ENCODE results near the gene KRT8.

The KRT8 gene

GRCh38 chr12:52925717-52926595, 21.1 kb upstream of the KRT8 start:
- ChIA-PET POLR2A (no interaction called here), CTCF (interaction anchor here (1.0 to 1.4 kb wide), 3 partner anchors 16 to 55 kb away, joined by 3 to 4 read pairs (median 3); no protein-coding TSS in a partner anchor)
- no peak for DNase-seq (ENCODE audit: extremely low spot score)
- TF ChIP-seq CTCF (IDR thresholded peaks at IDR 0.05; ENCODE audit: control extremely low read depth, extremely low read depth, low read depth, missing control alignments), result no peak

GRCh38 chr12:52924764-52925716, 20.2 kb upstream of the KRT8 start:
- no peak for DNase-seq (ENCODE audit: extremely low spot score)
- ChIA-PET CTCF (interaction anchor here (1.0 to 1.4 kb wide), 2 partner anchors 40 to 712 kb away, joined by 3 to 5 read pairs; no protein-coding TSS in a partner anchor), POLR2A (no interaction called here)
- no peak for TF ChIP-seq CTCF (IDR thresholded peaks at IDR 0.05; ENCODE audit: control extremely low read depth, extremely low read depth, low read depth, missing control alignments)

GRCh38 chr12:52921488-52922165, 16.8 kb upstream of the KRT8 start:
- TF ChIP-seq CTCF (IDR thresholded peaks at IDR 0.05; ENCODE audit: control extremely low read depth, extremely low read depth, low read depth, missing control alignments), result no peak
- CTCF ChIA-PET, result interaction anchor here (1.1 to 1.8 kb wide), 5 partner anchors 36 to 801 kb away, joined by 3 to 7 read pairs (median 3); no protein-coding TSS in a partner anchor
- no peak for DNase-seq (ENCODE audit: extremely low spot score)
- POLR2A ChIA-PET, result no interaction called here

GRCh38 chr12:52920937-52921336, 16.1 kb upstream of the KRT8 start:
- DNase-seq (ENCODE audit: extremely low spot score), result no peak
- ChIA-PET POLR2A (no interaction called here), CTCF (interaction anchor here (1.1 to 1.5 kb wide), 3 partner anchors 36 to 60 kb away, joined by 3 to 4 read pairs (median 3); no protein-coding TSS in a partner anchor)

GRCh38 chr12:52918784-52919183, 13.9 kb upstream of the KRT8 start:
- POLR2A ChIA-PET, result interaction anchor here (0.5 kb wide), 1 partner anchor 12 kb away, joined by 3 read pairs; no protein-coding TSS in a partner anchor
- CTCF ChIA-PET, result interaction anchor here (1.2 to 4.4 kb wide), 3 partner anchors 20 to 53 kb away, joined by 3 to 24 read pairs (median 4); no protein-coding TSS in a partner anchor
- TF ChIP-seq CTCF (IDR thresholded peaks at IDR 0.05; ENCODE audit: control extremely low read depth, extremely low read depth, low read depth, missing control alignments), result no peak
- no peak for DNase-seq (ENCODE audit: extremely low spot score)

More at GRCh38 chr12:52920937-52921336, 16.1 kb upstream of the KRT8 start:
- no peak for TF ChIP-seq CTCF (IDR thresholded peaks at IDR 0.05; ENCODE audit: control extremely low read depth, extremely low read depth, low read depth, missing control alignments)

Measured in GM10248 (cell line).